Fibroblast of skin of left biceps (primary cell): ENCODE results near the gene FOXO6.

Experiments
- DNase-seq, 2 experiments: peaks; one replicate each; pipeline ENCODE4 v3.0.0-alpha.2; 2013; ENCODE audit warnings: low read depth in 2 of 2

Gene FOXO6

GRCh38 chr1:41425369-41425768, 64.1 kb downstream of the FOXO6 start:
- DNase-seq = no peak

- DNase-seq = no peak
These were observed 65.1 kb downstream of the FOXO6 start for GRCh38 chr1:41426201-41426890.

GRCh38 chr1:41427122-41427913, 66.1 kb downstream of the FOXO6 start:
- no peak for DNase-seq

- DNase-seq = no peak
These were observed 66.9 kb downstream of the FOXO6 start for GRCh38 chr1:41427916-41428737.

- no peak for DNase-seq
These were observed 67.8 kb downstream of the FOXO6 start for GRCh38 chr1:41428738-41429640.

GRCh38 chr1:41429641-41430035, 68.4 kb downstream of the FOXO6 start:
- DNase-seq = no peak

- DNase-seq = no peak
These were observed 68.8 kb downstream of the FOXO6 start for GRCh38 chr1:41430069-41430468.

GRCh38 chr1:41430582-41430981, 69.3 kb downstream of the FOXO6 start:
- no peak for DNase-seq

GRCh38 chr1:41431490-41432350, 70.5 kb downstream of the FOXO6 start:
- no peak for DNase-seq
